Testis (tissue), 3 donors: ENCODE measurements around the gene SCO2. TPM values are rescaled to one million over a fixed set of nuclear protein-coding genes. Genes with fewer than 3 reads are reported as not detected.
A peak's percentile ranks its signal among the peaks of the same experiment; 100 is the strongest.

Source experiments
- DNase-seq: peaks from one replicate; pipeline ENCODE4 v3.0.0-alpha.2; 2019
- H3K27ac ChIP-seq, 2 donors: fragments of 200-600 bp; sonication (generic); one replicate each; pipeline ENCODE4 v1.5.1; 2019
- H3K27me3 ChIP-seq: fragments of 200-600 bp; sonication (generic); one replicate; pipeline ENCODE4 v1.5.1; 2019
- H3K36me3 ChIP-seq: fragments of 200-600 bp; sonication (generic); one replicate; pipeline ENCODE4 v1.5.1; 2017; ENCODE audit warnings: low read depth; ENCODE audit errors: missing control alignments
- H3K4me1 ChIP-seq: fragments of 200-600 bp; sonication (generic); one replicate; pipeline ENCODE4 v1.5.1; 2019
- H3K4me3 ChIP-seq, 2 donors: fragments of 200-600 bp; sonication (generic); one replicate each; pipeline ENCODE4 v1.5.1; 2017 to 2019
- H3K9me3 ChIP-seq: fragments of 200-600 bp; sonication (generic); one replicate; pipeline ENCODE4 v1.5.1; 2017
- CTCF ChIP-seq, 3 experiments: fragments of 450-650 bp in 2 of 3; fragments of 200-600 bp in 1 of 3; sonication (generic) in 1 of 3; IDR thresholded peaks; one replicate each; pipeline ENCODE4 v1.5.1; 2016 to 2019; ENCODE audit warnings: antibody characterized with exemption in 3 of 3, mild to moderate bottlenecking in 2 of 3, moderate library complexity in 1 of 3
- POLR2A ChIP-seq: fragments of 450-650 bp; IDR thresholded peaks from one replicate; pipeline ENCODE4 v1.6.1; 2017; ENCODE audit warnings: antibody characterized with exemption, mild to moderate bottlenecking, moderate library complexity
- WGBS, 2 donors: methylation state at CpG; one replicate each; pipeline ENCODE4 v1.1.5; 2018; 5-methylcytosine and 5-hydroxymethylcytosine counted together
- intact Hi-C: fragments of 100-400 bp; cut with DNase I; formaldehyde crosslinking; loops from one replicate; pipeline ENCODE4 v1.15.1; 2023; ENCODE audit warnings: low total_unique reads
- polyA plus RNA-seq: library from polyadenylated mRNA; stranded (reverse); fragments of 350-450 nt; fragmentation: Illumina TruSeq; extraction: RNeasy Lipid Tissue Mini Kit (QIAGEN cat#74804); gene quantifications from one replicate; pipeline ENCODE4 v1.2.3, GENCODE V29; 2014; ENCODE audit warnings: low read depth, low replicate concordance; ENCODE audit not compliant: insufficient read depth
- total RNA-seq, 2 donors: library from RNA; depleted of rRNA; stranded (reverse); fragments of >200 nt; gene quantifications; one replicate each; pipeline ENCODE4 v1.2.3, GENCODE V29; 2016

SCO2 gene
- total and polyA plus RNA-seq, 3 donors from 2014 or later = 1.8 to 4.8 (median 4.1) TPM

- peaks cover 9% of the 10 kb centered on the region for H3K4me1 ChIP-seq
- peak within 1 kb of the TSS; percentile 49 to 65 for H3K4me3 ChIP-seq
- H3K27ac ChIP-seq = peak within 1 kb of the TSS in 1 of 2 donors; percentile 15
- intact Hi-C loops = no loop called here
- no peaks in the 10 kb centered on the region for H3K27me3 ChIP-seq
- TF ChIP-seq CTCF (IDR thresholded peaks at IDR 0.05) (peak; percentile 83 to 98 (median 91)), POLR2A (peak; percentile 27)
- H3K9me3 ChIP-seq = no peaks in the 10 kb centered on the region
- DNase-seq = peak; percentile 98
- no peaks in the 10 kb centered on the region for H3K36me3 ChIP-seq
- WGBS, 2 donors = 1 to 4% methylated on average over 53 of the region's 61 CpGs
These were observed 37.4 kb upstream of the SCO2 start, which contains the start of gene SYCE3 for GRCh38 chr22:50562523-50563412. Gene SYCE3, minus strand, starts transcription at chr22:50562919. Its CDS starts 6,514 bp downstream, at chr22:50556405.

GRCh38 chr22:50561401-50562358 is 36.3 kb upstream of the SCO2 start:
- DNase-seq = no peak
- Histone ChIP-seq H3K27me3 (no peaks in the 10 kb centered on the region), H3K9me3 (no peaks in the 10 kb centered on the region), H3K4me3 (no peak overlapping the region), H3K27ac (no peak overlapping the region), H3K4me1 (peaks cover 9% of the 10 kb centered on the region), H3K36me3 (no peaks in the 10 kb centered on the region)
- intact Hi-C loops = no loop called here
- TF ChIP-seq CTCF (IDR thresholded peaks at IDR 0.05) = no peak
- no peak for TF ChIP-seq POLR2A
- WGBS, 2 donors = 37 to 63% methylated on average over 18 of the region's 34 CpGs

- Histone ChIP-seq H3K27me3 (no peaks in the 10 kb centered on the region), H3K36me3 (no peaks in the 10 kb centered on the region), H3K4me3 (no peak overlapping the region), H3K4me1 (peaks cover 9% of the 10 kb centered on the region), H3K27ac (no peak overlapping the region), H3K9me3 (no peaks in the 10 kb centered on the region)
- TF ChIP-seq CTCF (IDR thresholded peaks at IDR 0.05) (no peak), POLR2A (no peak)
- no peak for DNase-seq
- intact Hi-C loops = no loop called here
- WGBS, 2 donors = 83 to 94% methylated on average over 3 of the region's 3 CpGs
These were observed 34.6 kb upstream of the SCO2 start for GRCh38 chr22:50560034-50560433.

GRCh38 chr22:50556703-50557102 is 31.3 kb upstream of the SCO2 start:
- Histone ChIP-seq H3K36me3 (no peaks in the 10 kb centered on the region), H3K9me3 (no peaks in the 10 kb centered on the region), H3K4me3 (no peak overlapping the region), H3K4me1 (no peaks in the 10 kb centered on the region), H3K27ac (no peak overlapping the region), H3K27me3 (no peaks in the 10 kb centered on the region)
- TF ChIP-seq CTCF (IDR thresholded peaks at IDR 0.05) (no peak), POLR2A (no peak)
- 88 to 92% methylated on average over 5 of the region's 5 CpGs for WGBS, 2 donors
- no peak for DNase-seq
- intact Hi-C loops = no loop called here
